ENCODE data around the gene KRT33B. TPM values are rescaled to one million over a fixed set of nuclear protein-coding genes. Genes with fewer than 3 reads are reported as not detected.

KRT33B gene
- total RNA-seq, 1 donor from 2014 or later, result not detected

DNA sequence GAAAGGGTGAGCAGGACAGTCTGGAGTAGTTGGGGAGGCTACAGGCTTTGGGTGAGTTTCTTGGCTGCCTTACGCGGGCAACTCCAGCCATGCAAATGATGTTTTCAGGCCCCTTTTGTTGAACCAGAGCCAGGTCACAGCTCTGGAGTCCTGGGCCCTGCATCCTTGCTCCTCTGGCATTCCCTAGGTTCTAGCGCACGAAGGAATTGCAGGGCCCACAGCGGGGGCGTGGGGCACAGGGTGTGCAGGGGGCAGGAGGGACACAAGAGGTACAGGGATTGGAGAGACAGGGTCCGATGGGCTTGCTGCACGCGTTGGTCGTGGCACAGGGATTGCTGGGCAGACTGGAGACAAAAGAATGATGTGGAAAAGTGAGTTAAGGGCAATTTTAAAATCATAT, 24.2 kb upstream of the KRT33B start:
- FAIRE-seq, result no peak
- no peaks in the 10 kb centered on the region for H3K36me3 ChIP-seq (ENCODE audit: insufficient read depth, low read length)
- Mint-ChIP-seq H3K4me1 (ENCODE audit: low read depth, unreplicated experiment) (peaks cover 17% of the 10 kb centered on the region), H3K9me3 (ENCODE audit: unreplicated experiment) (peaks cover 6% of the 10 kb centered on the region), H3K27ac (ENCODE audit: unreplicated experiment) (no peak overlapping the region), H3K27me3 (ENCODE audit: low read depth, unreplicated experiment) (peaks cover 8% of the 10 kb centered on the region), H3K4me3 (ENCODE audit: unreplicated experiment) (no peak overlapping the region), H3K36me3 (ENCODE audit: low read depth, unreplicated experiment) (no peaks in the 10 kb centered on the region)
- H3K79me2 ChIP-seq (ENCODE audit: insufficient read depth, low read length), result no peaks in the 10 kb centered on the region
- no peak overlapping the region for H3K4me3 ChIP-seq (ENCODE audit: insufficient read depth, low read depth, low read length)
- no peaks in the 10 kb centered on the region for H3K27me3 ChIP-seq (ENCODE audit: insufficient read depth, low read length)
- no peak overlapping the region for H3K4me2 ChIP-seq (ENCODE audit: low read length)
- peaks cover 10% of the 10 kb centered on the region for H3K4me1 ChIP-seq (ENCODE audit: insufficient read depth, low read length)
- no peak for DNase-seq (ENCODE audit: low read depth)
- H3K9me3 ChIP-seq (ENCODE audit: insufficient read depth, low read depth, low read length), result no peaks in the 10 kb centered on the region
- H3K27ac ChIP-seq (ENCODE audit: low read depth, low read length), result no peak overlapping the region
- H3K9ac ChIP-seq (ENCODE audit: low read length), result no peak overlapping the region
- H2AFZ ChIP-seq (ENCODE audit: low read depth, low read length), result no peak overlapping the region
- H4K20me1 ChIP-seq (ENCODE audit: insufficient read depth, low read length), result no peaks in the 10 kb centered on the region
- TF ChIP-seq EZH2 (IDR thresholded peaks at IDR 0.05; ENCODE audit: insufficient read depth, low read length), result no peak
- TF ChIP-seq, protein P1, sequence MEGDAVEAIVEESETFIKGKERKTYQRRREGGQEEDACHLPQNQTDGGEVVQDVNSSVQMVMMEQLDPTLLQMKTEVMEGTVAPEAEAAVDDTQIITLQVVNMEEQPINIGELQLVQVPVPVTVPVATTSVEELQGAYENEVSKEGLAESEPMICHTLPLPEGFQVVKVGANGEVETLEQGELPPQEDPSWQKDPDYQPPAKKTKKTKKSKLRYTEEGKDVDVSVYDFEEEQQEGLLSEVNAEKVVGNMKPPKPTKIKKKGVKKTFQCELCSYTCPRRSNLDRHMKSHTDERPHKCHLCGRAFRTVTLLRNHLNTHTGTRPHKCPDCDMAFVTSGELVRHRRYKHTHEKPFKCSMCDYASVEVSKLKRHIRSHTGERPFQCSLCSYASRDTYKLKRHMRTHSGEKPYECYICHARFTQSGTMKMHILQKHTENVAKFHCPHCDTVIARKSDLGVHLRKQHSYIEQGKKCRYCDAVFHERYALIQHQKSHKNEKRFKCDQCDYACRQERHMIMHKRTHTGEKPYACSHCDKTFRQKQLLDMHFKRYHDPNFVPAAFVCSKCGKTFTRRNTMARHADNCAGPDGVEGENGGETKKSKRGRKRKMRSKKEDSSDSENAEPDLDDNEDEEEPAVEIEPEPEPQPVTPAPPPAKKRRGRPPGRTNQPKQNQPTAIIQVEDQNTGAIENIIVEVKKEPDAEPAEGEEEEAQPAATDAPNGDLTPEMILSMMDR (IDR thresholded peaks at IDR 0.05; ENCODE audit: insufficient read depth, low read depth, low read length), result no peak

DNA sequence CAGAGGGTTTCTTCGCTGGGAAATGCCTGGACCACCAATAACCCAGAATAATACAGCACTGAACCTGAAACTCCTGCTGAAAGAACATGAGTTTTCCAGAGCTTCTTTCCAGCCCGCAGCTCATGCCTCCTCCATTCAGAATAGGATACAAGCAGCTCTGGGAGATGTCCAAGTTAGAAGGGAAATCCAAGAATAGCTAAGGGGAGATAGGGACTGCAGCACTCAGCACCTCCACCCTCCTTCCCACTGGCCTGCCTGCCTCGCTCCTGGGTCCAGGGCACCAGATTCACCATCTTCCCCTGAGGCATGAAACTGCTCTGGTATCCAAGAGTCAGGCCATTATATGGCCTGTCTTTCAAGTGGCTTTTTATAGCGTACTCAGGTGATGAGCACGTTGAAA, 23.7 kb upstream of the KRT33B start:
- no peak overlapping the region for H3K9ac ChIP-seq (ENCODE audit: low read length)
- H3K27me3 ChIP-seq (ENCODE audit: insufficient read depth, low read length), result no peaks in the 10 kb centered on the region
- no peaks in the 10 kb centered on the region for H4K20me1 ChIP-seq (ENCODE audit: insufficient read depth, low read length)
- Mint-ChIP-seq H3K27me3 (ENCODE audit: low read depth, unreplicated experiment) (peaks cover 8% of the 10 kb centered on the region), H3K4me1 (ENCODE audit: low read depth, unreplicated experiment) (peaks cover 17% of the 10 kb centered on the region), H3K36me3 (ENCODE audit: low read depth, unreplicated experiment) (no peaks in the 10 kb centered on the region), H3K4me3 (ENCODE audit: unreplicated experiment) (no peak overlapping the region), H3K9me3 (ENCODE audit: unreplicated experiment) (peaks cover 6% of the 10 kb centered on the region), H3K27ac (ENCODE audit: unreplicated experiment) (no peak overlapping the region)
- no peak for DNase-seq (ENCODE audit: low read depth)
- peaks cover 10% of the 10 kb centered on the region for H3K4me1 ChIP-seq (ENCODE audit: insufficient read depth, low read length)
- no peak overlapping the region for H2AFZ ChIP-seq (ENCODE audit: low read depth, low read length)
- H3K4me3 ChIP-seq (ENCODE audit: insufficient read depth, low read depth, low read length), result no peak overlapping the region
- H3K79me2 ChIP-seq (ENCODE audit: insufficient read depth, low read length), result no peaks in the 10 kb centered on the region
- TF ChIP-seq, protein P1 (IDR thresholded peaks at IDR 0.05; ENCODE audit: insufficient read depth, low read depth, low read length), result no peak
- no peak for TF ChIP-seq EZH2 (IDR thresholded peaks at IDR 0.05; ENCODE audit: insufficient read depth, low read length)
- H3K4me2 ChIP-seq (ENCODE audit: low read length), result no peak overlapping the region
- no peak for FAIRE-seq
- H3K27ac ChIP-seq (ENCODE audit: low read depth, low read length), result no peak overlapping the region
- no peaks in the 10 kb centered on the region for H3K9me3 ChIP-seq (ENCODE audit: insufficient read depth, low read depth, low read length)
- no peaks in the 10 kb centered on the region for H3K36me3 ChIP-seq (ENCODE audit: insufficient read depth, low read length)

DNA sequence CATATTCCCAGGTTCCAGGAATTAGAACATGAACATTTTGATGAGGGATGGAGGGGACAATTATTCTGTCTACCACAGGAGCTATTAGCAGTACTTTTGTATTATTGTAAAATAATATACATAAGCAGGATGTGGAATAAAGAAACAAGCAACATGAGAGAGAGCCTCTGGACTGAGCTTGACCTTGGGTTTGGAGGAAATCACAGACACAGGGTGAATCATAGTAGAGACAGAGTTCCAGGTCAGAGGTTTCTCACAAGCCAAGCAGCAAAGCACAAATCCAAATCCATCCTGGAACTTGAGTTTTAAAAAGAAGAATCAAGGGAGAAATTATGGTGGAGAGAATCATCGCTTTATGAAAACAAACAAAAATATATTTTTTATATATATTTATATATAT, 22.7 kb upstream of the KRT33B start:
- no peak for TF ChIP-seq EZH2 (IDR thresholded peaks at IDR 0.05; ENCODE audit: insufficient read depth, low read length)
- TF ChIP-seq, protein P1 (IDR thresholded peaks at IDR 0.05; ENCODE audit: insufficient read depth, low read depth, low read length), result no peak

More for the DNA sequence above, 22.7 kb upstream of the KRT33B start:
- H4K20me1 ChIP-seq (ENCODE audit: insufficient read depth, low read length), result no peaks in the 10 kb centered on the region
- H3K9ac ChIP-seq (ENCODE audit: low read length), result no peak overlapping the region
- no peak overlapping the region for H3K27ac Mint-ChIP-seq (ENCODE audit: unreplicated experiment)
- H3K4me1 Mint-ChIP-seq (ENCODE audit: low read depth, unreplicated experiment), result peaks cover 19% of the 10 kb centered on the region
- DNase-seq (ENCODE audit: low read depth) (no peak), FAIRE-seq (no peak)
- H3K4me3 ChIP-seq (ENCODE audit: insufficient read depth, low read depth, low read length), result no peak overlapping the region
- H3K27ac ChIP-seq (ENCODE audit: low read depth, low read length), result no peak overlapping the region
- peaks cover 5% of the 10 kb centered on the region for H3K9me3 Mint-ChIP-seq (ENCODE audit: unreplicated experiment)
- peaks cover 10% of the 10 kb centered on the region for H3K4me1 ChIP-seq (ENCODE audit: insufficient read depth, low read length)
- H3K9me3 ChIP-seq (ENCODE audit: insufficient read depth, low read depth, low read length), result no peaks in the 10 kb centered on the region
- H3K36me3 ChIP-seq (ENCODE audit: insufficient read depth, low read length), result no peaks in the 10 kb centered on the region
- H3K79me2 ChIP-seq (ENCODE audit: insufficient read depth, low read length), result no peaks in the 10 kb centered on the region
- peaks cover 6% of the 10 kb centered on the region for H3K27me3 Mint-ChIP-seq (ENCODE audit: low read depth, unreplicated experiment)
- no peaks in the 10 kb centered on the region for H3K27me3 ChIP-seq (ENCODE audit: insufficient read depth, low read length)
- no peaks in the 10 kb centered on the region for H3K36me3 Mint-ChIP-seq (ENCODE audit: low read depth, unreplicated experiment)
- H3K4me3 Mint-ChIP-seq (ENCODE audit: unreplicated experiment), result no peak overlapping the region
- no peak overlapping the region for H2AFZ ChIP-seq (ENCODE audit: low read depth, low read length)
- H3K4me2 ChIP-seq (ENCODE audit: low read length), result no peak overlapping the region
